PC-3 (cell line): Measurements from ENCODE around the gene SSBP2.

Source experiments
- EZH2 ChIP-seq: fragments of 300-600 bp; sonication (generic); IDR thresholded peaks from one replicate; pipeline ENCODE4 v1.6.1; 2017; ENCODE audit warnings: antibody characterized with exemption, mild to moderate bottlenecking, low read length; ENCODE audit not compliant: unreplicated experiment
- TF ChIP-seq, protein P1 (sequence below): fragments of 300-600 bp; sonication (generic); conservative IDR thresholded peaks from 2 replicates; pipeline ENCODE4 v1.5.1; 2017; ENCODE audit warnings: antibody characterized with exemption, low read depth, mild to moderate bottlenecking, low read length

DNA sequence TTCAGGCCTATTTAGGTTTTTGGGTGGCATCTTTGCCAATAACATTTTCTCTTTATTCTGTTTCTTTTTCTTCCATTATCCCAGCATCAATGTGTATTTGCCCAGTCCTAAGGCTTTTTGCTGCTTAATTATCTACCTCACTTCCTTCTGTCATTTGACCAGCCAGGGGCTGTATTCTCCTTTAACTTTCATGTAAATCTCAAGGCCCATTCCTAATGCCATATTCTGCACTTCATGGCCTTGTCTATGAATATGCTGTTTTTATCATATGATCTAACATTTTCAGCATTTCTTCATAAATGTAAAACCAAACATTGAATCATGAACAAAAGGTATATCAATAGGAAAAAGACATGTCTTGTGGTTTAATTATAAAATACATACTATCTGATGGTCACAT is 108.7 kb downstream of the SSBP2 start:
- TF ChIP-seq, protein P1, sequence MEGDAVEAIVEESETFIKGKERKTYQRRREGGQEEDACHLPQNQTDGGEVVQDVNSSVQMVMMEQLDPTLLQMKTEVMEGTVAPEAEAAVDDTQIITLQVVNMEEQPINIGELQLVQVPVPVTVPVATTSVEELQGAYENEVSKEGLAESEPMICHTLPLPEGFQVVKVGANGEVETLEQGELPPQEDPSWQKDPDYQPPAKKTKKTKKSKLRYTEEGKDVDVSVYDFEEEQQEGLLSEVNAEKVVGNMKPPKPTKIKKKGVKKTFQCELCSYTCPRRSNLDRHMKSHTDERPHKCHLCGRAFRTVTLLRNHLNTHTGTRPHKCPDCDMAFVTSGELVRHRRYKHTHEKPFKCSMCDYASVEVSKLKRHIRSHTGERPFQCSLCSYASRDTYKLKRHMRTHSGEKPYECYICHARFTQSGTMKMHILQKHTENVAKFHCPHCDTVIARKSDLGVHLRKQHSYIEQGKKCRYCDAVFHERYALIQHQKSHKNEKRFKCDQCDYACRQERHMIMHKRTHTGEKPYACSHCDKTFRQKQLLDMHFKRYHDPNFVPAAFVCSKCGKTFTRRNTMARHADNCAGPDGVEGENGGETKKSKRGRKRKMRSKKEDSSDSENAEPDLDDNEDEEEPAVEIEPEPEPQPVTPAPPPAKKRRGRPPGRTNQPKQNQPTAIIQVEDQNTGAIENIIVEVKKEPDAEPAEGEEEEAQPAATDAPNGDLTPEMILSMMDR, result no peak
- TF ChIP-seq EZH2, result no peak
